DMS153 treated with DMSO at 0.1 percent for 48 hours (cell line): Measurements from ENCODE around the gene NDUFV3.
A peak's percentile ranks its signal among the peaks of the same experiment; 100 is the strongest.
"Not testable (repeated sequence)": the region's sequence is repeated elsewhere in the genome, so short reads cannot be mapped to it uniquely, and the experiment has no call there.

ENCODE experiments used
- DNase-seq: peaks from one replicate; lab custom pipeline; 2025; ENCODE audit not compliant: unreplicated experiment; lab: John Stamatoyannopoulos, UW

The NDUFV3 gene

GRCh38 chr21:42883921-42884320 lies 9.2 kb upstream of the NDUFV3 start:
- no peak for DNase-seq

- DNase-seq = no peak
Observed at GRCh38 chr21:42887326-42887725, 5.8 kb upstream of the NDUFV3 start.

- DNase-seq = peak; percentile 84
Observed at GRCh38 chr21:42892582-42892930, 553 bp upstream of the NDUFV3 start.

GRCh38 chr21:42900446-42900845 lies 7.3 kb downstream of the NDUFV3 start:
- DNase-seq = no peak

- DNase-seq = no peak
Observed at GRCh38 chr21:42903817-42904216, 10.7 kb downstream of the NDUFV3 start.

GRCh38 chr21:42905195-42905594 lies 12.1 kb downstream of the NDUFV3 start:
- no peak for DNase-seq

- no peak for DNase-seq
Observed at GRCh38 chr21:42906233-42906632, 13.1 kb downstream of the NDUFV3 start.

- DNase-seq = not testable (repeated sequence)
Observed at GRCh38 chr21:42908484-42908883, 15.4 kb downstream of the NDUFV3 start.

- not testable (repeated sequence) for DNase-seq
Observed at GRCh38 chr21:42911920-42912319, 18.8 kb downstream of the NDUFV3 start.

- DNase-seq = no peak
Observed at GRCh38 chr21:42913476-42913875, 20.4 kb downstream of the NDUFV3 start.

GRCh38 chr21:42918291-42918690 lies 25.2 kb downstream of the NDUFV3 start:
- no peak for DNase-seq

GRCh38 chr21:42921927-42922326 lies 28.8 kb downstream of the NDUFV3 start:
- no peak for DNase-seq

- no peak for DNase-seq
Observed at GRCh38 chr21:42922918-42923317, 29.8 kb downstream of the NDUFV3 start.

- peak; percentile 87 for DNase-seq
Observed at GRCh38 chr21:42923553-42924432, 30.7 kb downstream of the NDUFV3 start.

GRCh38 chr21:42924433-42924751 lies 31.3 kb downstream of the NDUFV3 start:
- no peak for DNase-seq

- no peak for DNase-seq
Observed at GRCh38 chr21:42925114-42925926, 32.2 kb downstream of the NDUFV3 start, which contains the start of gene ERVH48-1. Gene ERVH48-1 (minus strand): TSS chr21:42925630. CDS start chr21:42919006, 6,624 bp downstream.

GRCh38 chr21:42927474-42928200 lies 34.5 kb downstream of the NDUFV3 start:
- not testable (repeated sequence) for DNase-seq

- no peak for DNase-seq
Observed at GRCh38 chr21:42929969-42930368, 36.9 kb downstream of the NDUFV3 start.

GRCh38 chr21:42931560-42932235 lies 38.6 kb downstream of the NDUFV3 start:
- DNase-seq = no peak

- not testable (repeated sequence) for DNase-seq
Observed at GRCh38 chr21:42932378-42933136, 39.4 kb downstream of the NDUFV3 start.
